GM12865 (cell line): ENCODE results near the gene RPS24.
"Not testable (repeated sequence)": the region's sequence is repeated elsewhere in the genome, so short reads cannot be mapped to it uniquely, and the experiment has no call there.

Experiments used
- DNase-seq: peaks from one replicate; pipeline ENCODE4 v3.0.0; 2010; ENCODE audit warnings: low read depth
- H3K4me3 ChIP-seq: 2 replicates; pipeline ENCODE4 v1.5.1; 2011; ENCODE audit warnings: mild to moderate bottlenecking, low read depth, low read length, control low read depth
- CTCF ChIP-seq: IDR thresholded peaks from 2 replicates; pipeline ENCODE4 v1.5.1; 2011; ENCODE audit warnings: low read length, control low read depth, low read depth, inconsistent platforms; ENCODE audit not compliant: insufficient read depth; ENCODE audit errors: missing control alignments

RPS24 gene

GRCh38 chr10:78072504-78072903 lies 38.8 kb downstream of the RPS24 start:
- H3K4me3 ChIP-seq, result no peak overlapping the region
- DNase-seq, result no peak
- TF ChIP-seq CTCF, result no peak

- not testable (repeated sequence) for DNase-seq, H3K4me3 ChIP-seq
Measured at GRCh38 chr10:78075806-78076205, 42.1 kb downstream of the RPS24 start.

DNA sequence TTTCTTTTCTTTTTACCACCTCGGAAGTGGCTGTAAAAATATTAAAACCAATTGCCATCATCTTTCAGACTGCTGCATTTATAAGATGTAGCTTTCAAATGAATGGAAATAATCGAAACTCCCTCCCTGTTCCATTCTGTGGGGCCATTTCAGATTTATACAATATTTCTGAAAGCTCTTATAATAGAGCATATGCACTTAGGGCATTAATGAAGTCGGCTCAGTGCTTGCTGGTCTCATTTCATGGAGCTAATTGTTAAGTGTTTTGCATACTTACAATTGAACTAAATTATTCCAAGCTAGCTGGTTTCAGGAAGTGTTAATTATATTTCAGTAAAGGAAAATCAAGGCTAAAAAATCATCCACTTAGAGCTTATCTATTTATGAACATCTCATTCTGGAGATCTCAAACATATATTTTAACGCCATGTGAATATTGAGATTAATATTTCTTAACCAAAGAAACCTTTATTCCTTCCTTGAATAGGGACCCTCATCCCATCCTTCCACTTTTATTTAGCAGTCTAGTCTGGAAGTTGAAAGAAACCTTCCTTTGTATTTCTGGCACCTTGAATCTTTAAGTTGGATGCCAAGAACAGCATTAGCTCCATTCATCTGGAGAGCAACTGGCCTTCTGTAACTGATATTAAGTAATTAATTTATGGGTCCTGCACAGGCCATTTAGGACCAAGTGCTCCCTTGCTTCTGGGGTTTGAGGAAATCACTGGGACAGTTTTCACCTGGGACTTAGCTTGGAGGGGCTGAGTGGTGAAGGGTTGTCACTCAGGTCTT lies 45.1 kb downstream of the RPS24 start:
- no peak for TF ChIP-seq CTCF
- no peak overlapping the region for H3K4me3 ChIP-seq
- no peak for DNase-seq

- DNase-seq, result no peak
- H3K4me3 ChIP-seq, result no peak overlapping the region
- TF ChIP-seq CTCF, result no peak
Measured at GRCh38 chr10:78079411-78079810, 45.7 kb downstream of the RPS24 start.

DNA sequence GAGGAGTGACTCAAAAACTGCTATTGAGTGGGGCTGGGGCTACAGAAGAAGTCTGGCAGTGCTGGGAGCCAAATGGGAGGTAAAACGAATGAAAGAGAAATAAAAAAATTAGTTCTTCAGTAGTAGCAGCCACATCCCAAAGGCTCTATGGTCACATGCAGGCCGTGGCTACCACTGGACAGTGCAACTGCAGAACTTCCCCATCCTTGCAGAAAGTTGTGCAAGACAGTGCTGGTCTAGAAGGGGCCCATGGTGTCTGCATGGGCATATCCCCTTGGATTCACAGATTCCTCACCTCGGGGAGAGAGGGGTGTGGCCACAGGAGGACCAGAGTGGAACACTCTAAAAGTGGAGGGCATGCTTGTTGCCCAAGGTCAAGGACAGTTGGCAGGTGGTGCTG lies 47.6 kb downstream of the RPS24 start:
- no peak for TF ChIP-seq CTCF
- H3K4me3 ChIP-seq, result no peak overlapping the region
- no peak for DNase-seq

DNA sequence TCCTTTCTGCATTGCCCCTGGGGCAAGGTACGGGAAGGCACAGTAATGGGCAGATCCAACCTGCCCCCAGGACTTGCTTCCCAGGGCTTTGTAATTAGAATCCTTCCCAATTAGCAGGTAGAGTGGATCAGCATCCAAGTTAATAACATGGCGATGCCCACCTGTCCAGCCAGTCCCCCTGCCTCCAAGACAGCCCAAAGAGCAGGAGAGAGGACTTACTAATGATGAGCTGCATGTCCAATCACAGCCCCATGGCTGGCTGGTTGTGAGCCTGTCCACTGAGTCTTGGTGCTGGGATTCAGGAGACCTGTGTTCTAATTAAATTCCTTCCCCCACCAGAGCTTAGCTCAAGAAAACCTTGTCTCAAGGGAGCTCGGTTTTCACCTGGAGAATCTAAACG lies 49.0 kb downstream of the RPS24 start:
- no peak for DNase-seq
- no peak overlapping the region for H3K4me3 ChIP-seq
- TF ChIP-seq CTCF, result no peak
